Measurements from ENCODE around the gene ATP2C2. TPM values are rescaled to one million over a fixed set of nuclear protein-coding genes. Genes with fewer than 3 reads are reported as not detected.

ATP2C2 gene
- total RNA-seq, 1 experiment from 2014 or later: 26.0 TPM

DNA sequence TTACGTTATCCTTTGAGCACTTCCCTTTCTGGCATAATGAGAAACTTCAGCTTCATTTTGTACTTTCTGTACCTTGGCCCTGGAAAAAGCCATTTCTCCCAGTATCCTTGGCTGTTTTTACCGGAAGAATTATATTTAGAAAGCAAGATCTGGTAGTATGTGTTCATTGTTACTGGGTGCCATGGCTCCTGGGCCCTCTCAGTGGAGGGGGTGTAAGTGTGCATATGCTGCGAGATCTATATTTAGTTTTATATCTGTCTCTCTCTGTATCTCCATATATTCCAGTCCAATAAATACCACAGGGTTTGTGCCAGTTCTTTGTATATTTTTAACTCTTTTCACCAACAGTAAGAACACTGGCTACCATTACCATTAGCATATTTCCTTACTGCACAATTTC lies 17.7 kb downstream of the ATP2C2 start:
- BruUV-seq (replicated peaks): no TSS peak
- no peaks in the 10 kb centered on the region for H3K27me3 ChIP-seq (ENCODE audit: low read length)
- ATAC-seq: no peak
- no peak overlapping the region for H3K9ac ChIP-seq (ENCODE audit: low read length)
- H3F3A ChIP-seq (ENCODE audit: low read length, unreplicated experiment): no peaks in the 10 kb centered on the region
- POLR2A ChIA-PET (ENCODE audit: unreplicated experiment): no interaction called here
- H3K9me3 ChIP-seq (ENCODE audit: low read length): no peaks in the 10 kb centered on the region
- TF ChIP-seq, protein P1, sequence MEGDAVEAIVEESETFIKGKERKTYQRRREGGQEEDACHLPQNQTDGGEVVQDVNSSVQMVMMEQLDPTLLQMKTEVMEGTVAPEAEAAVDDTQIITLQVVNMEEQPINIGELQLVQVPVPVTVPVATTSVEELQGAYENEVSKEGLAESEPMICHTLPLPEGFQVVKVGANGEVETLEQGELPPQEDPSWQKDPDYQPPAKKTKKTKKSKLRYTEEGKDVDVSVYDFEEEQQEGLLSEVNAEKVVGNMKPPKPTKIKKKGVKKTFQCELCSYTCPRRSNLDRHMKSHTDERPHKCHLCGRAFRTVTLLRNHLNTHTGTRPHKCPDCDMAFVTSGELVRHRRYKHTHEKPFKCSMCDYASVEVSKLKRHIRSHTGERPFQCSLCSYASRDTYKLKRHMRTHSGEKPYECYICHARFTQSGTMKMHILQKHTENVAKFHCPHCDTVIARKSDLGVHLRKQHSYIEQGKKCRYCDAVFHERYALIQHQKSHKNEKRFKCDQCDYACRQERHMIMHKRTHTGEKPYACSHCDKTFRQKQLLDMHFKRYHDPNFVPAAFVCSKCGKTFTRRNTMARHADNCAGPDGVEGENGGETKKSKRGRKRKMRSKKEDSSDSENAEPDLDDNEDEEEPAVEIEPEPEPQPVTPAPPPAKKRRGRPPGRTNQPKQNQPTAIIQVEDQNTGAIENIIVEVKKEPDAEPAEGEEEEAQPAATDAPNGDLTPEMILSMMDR (conservative IDR thresholded peaks at IDR 0.05; ENCODE audit: low read depth, low read length): no peak
- no peak for TF ChIP-seq EZH2 (IDR thresholded peaks at IDR 0.05; ENCODE audit: low read length, unreplicated experiment)
- CTCF ChIA-PET: no interaction called here
- H4K20me1 ChIP-seq (ENCODE audit: low read length): no peaks in the 10 kb centered on the region
- no peak overlapping the region for H3K4me2 ChIP-seq (ENCODE audit: low read length)
- no peaks in the 10 kb centered on the region for H3K4me1 ChIP-seq (ENCODE audit: insufficient read depth, low read length)
- no peak overlapping the region for H3K27ac ChIP-seq (ENCODE audit: low read length)
- no peak overlapping the region for H2AFZ ChIP-seq (ENCODE audit: low read length)
- H3K36me3 ChIP-seq (ENCODE audit: low read depth, low read length): no peaks in the 10 kb centered on the region
- no peak for DNase-seq
- H3K4me3 ChIP-seq (ENCODE audit: low read length): no peak overlapping the region
- no peaks in the 10 kb centered on the region for H3K9me2 ChIP-seq (replicated peaks; ENCODE audit: low read length)
- intact Hi-C loops (cut with micrococcal nuclease): no loop called here
- peaks cover 20% of the 10 kb centered on the region; the same call in 1 of the 2 replicates for H3K79me2 ChIP-seq (ENCODE audit: low read length)

DNA sequence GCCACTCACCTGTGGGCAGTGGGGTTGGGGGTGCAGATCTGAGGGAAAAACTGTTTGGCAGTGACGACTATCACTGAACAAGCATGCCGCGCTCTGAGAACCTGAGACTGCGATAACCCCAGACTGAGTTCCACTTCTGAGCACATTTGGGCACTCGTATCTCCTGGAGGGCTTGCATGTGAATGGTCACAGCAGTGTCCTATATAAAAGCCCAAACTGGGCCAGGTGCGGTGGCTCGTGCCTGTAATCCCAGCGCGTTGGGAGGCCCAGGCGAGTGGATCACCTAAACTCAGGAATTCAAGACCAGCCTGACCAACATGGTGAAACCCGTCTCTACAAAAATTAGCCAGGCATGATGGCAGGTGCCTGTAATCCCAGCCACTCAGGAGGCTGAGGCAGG lies 18.7 kb downstream of the ATP2C2 start:
- no TSS peak for BruUV-seq (replicated peaks)
- ChIA-PET POLR2A (ENCODE audit: unreplicated experiment) (no interaction called here), CTCF (no interaction called here)
- Histone ChIP-seq H3K4me3 (ENCODE audit: low read length) (no peak overlapping the region), H3K27ac (ENCODE audit: low read length) (no peak overlapping the region), H3K9me2 (replicated peaks; ENCODE audit: low read length) (no peaks in the 10 kb centered on the region), H3K79me2 (ENCODE audit: low read length) (peaks cover 20% of the 10 kb centered on the region; the same call in 1 of the 2 replicates), H2AFZ (ENCODE audit: low read length) (no peak overlapping the region), H3K4me2 (ENCODE audit: low read length) (no peak overlapping the region), H3F3A (ENCODE audit: low read length, unreplicated experiment) (no peaks in the 10 kb centered on the region), H3K9ac (ENCODE audit: low read length) (no peak overlapping the region), H3K27me3 (ENCODE audit: low read length) (no peaks in the 10 kb centered on the region), H3K4me1 (ENCODE audit: insufficient read depth, low read length) (no peaks in the 10 kb centered on the region), H3K36me3 (ENCODE audit: low read depth, low read length) (no peaks in the 10 kb centered on the region), H3K9me3 (ENCODE audit: low read length) (no peaks in the 10 kb centered on the region), H4K20me1 (ENCODE audit: low read length) (no peaks in the 10 kb centered on the region)
- TF ChIP-seq EZH2 (IDR thresholded peaks at IDR 0.05; ENCODE audit: low read length, unreplicated experiment) (no peak), EZH2phosphoT487 (IDR thresholded peaks at IDR 0.05; ENCODE audit: borderline replicate concordance, low read length) (no peak)
- TF ChIP-seq, protein P1 (conservative IDR thresholded peaks at IDR 0.05; ENCODE audit: low read depth, low read length): no peak
- intact Hi-C loops (cut with micrococcal nuclease): no loop called here
- no peak for DNase-seq
- ATAC-seq: no peak

DNA sequence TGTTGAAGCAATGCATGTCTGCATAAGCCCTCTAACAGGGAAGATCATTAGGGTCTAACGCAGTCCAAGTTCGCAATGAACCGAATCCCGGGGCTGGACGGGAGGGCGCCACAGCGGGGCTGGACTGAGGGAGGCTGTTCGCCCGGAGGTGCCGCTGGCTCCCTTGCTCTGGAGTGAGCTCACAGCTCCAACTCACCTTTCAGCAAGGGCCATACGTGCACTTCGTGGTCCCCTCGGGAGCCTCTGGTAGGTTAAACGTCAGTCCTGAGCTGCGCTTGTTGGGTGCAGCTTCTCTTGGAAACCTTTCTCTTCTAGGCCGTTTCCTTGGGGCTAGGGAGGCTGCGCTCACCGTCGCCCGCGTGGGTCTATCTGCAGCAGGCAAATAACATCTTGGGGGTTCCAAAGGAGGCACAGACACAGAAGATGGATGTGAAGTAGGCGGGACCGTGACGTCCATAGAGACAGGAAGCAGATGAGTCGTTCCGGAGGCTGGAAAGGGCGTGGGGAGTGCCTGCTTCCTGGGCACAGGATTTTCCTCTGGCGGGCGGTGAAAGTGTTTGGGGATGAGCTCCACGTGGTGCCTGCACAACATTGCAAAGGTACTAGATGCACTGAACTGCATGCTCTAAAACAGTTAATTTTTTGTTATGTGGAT lies 21.9 kb downstream of the ATP2C2 start:
- Histone ChIP-seq H4K20me1 (ENCODE audit: low read length) (no peaks in the 10 kb centered on the region), H3K9me3 (ENCODE audit: low read length) (no peaks in the 10 kb centered on the region), H3K27ac (ENCODE audit: low read length) (no peak overlapping the region), H3K4me3 (ENCODE audit: low read length) (no peak overlapping the region), H3K36me3 (ENCODE audit: low read depth, low read length) (no peaks in the 10 kb centered on the region), H3K4me2 (ENCODE audit: low read length) (no peak overlapping the region), H3K9me2 (replicated peaks; ENCODE audit: low read length) (no peaks in the 10 kb centered on the region), H3K4me1 (ENCODE audit: insufficient read depth, low read length) (no peaks in the 10 kb centered on the region), H3F3A (ENCODE audit: low read length, unreplicated experiment) (no peaks in the 10 kb centered on the region), H3K79me2 (ENCODE audit: low read length) (peaks cover 14% of the 10 kb centered on the region), H3K9ac (ENCODE audit: low read length) (no peak overlapping the region), H2AFZ (ENCODE audit: low read length) (no peak overlapping the region), H3K27me3 (ENCODE audit: low read length) (no peaks in the 10 kb centered on the region)
- CTCF ChIA-PET: no interaction called here
- DNase-seq: peak; percentile 6
- ATAC-seq: no peak
- POLR2A ChIA-PET (ENCODE audit: unreplicated experiment): no interaction called here
- BruUV-seq (replicated peaks): no TSS peak
- intact Hi-C loops (cut with micrococcal nuclease): no loop called here
- TF ChIP-seq EZH2 (IDR thresholded peaks at IDR 0.05; ENCODE audit: low read length, unreplicated experiment) (no peak), EZH2phosphoT487 (IDR thresholded peaks at IDR 0.05; ENCODE audit: borderline replicate concordance, low read length) (no peak)
- TF ChIP-seq, protein P1 (conservative IDR thresholded peaks at IDR 0.05; ENCODE audit: low read depth, low read length): no peak
